Left ventricle myocardium superior (tissue), 1 donor: Measurements from ENCODE around the gene SMYD4. TPM values are rescaled to one million over a fixed set of nuclear protein-coding genes. Genes with fewer than 3 reads are reported as not detected.
A peak's percentile ranks its signal among the peaks of the same experiment; 100 is the strongest.
"Not testable (repeated sequence)": the region's sequence is repeated elsewhere in the genome, so short reads cannot be mapped to it uniquely, and the experiment has no call there.

ENCODE experiments used
- ATAC-seq: fragments of 200-7000 bp; cut with Tn5 transposase; one replicate; pipeline ENCODE4 v1.9.1; 2020; ENCODE audit warnings: mild to moderate bottlenecking, moderate library complexity
- DNase-seq: peaks from one replicate; pipeline ENCODE4 v3.0.0-alpha.2; 2020
- intact Hi-C: fragments of 100-400 bp; cut with micrococcal nuclease; formaldehyde crosslinking; loops from one replicate; pipeline ENCODE4 v1.11.0; 2022
- long read RNA-seq: library from polyadenylated mRNA; unstranded; transcript quantifications from one replicate; pipeline ENCODE4 v2.0.0, GENCODE V29; 2021
- total RNA-seq: library from RNA; stranded (reverse); fragmentation: NEBNext Ultra II Directional; extraction: Animal tissue kit (Norgen Biotek cat#: 25700); gene quantifications from one replicate; pipeline ENCODE4 v1.2.1, GENCODE V29; 2021
- donor health status: DM: no; HTN: yes; CAD: no; lungs with severe emphysema.

SMYD4 gene
- total RNA-seq, result 6.9 TPM
- long read RNA-seq, full-length matches to known transcripts, result 9 of 11 reads
- long read RNA-seq, partial matches to known transcripts, result 1 of 11 reads
- long read RNA-seq, other reads (novel, unspliced or antisense), result 1 of 11 reads

- intact Hi-C loops, result loop anchor here (2.0 kb wide), 1 partner anchor 43 kb away; no protein-coding TSS in a partner anchor
- ATAC-seq (peak; percentile 100), DNase-seq (peak; percentile 95)
These were observed at the start of gene SMYD4, which contains the start of gene RPA1 for GRCh38 chr17:1829592-1830257. TSS of gene SMYD4 (minus strand) at chr17:1829902. CDS start at chr17:1827994, 1,908 bp downstream. TSS of gene RPA1 (plus strand) at chr17:1830005. CDS start at chr17:1830094, 89 bp downstream.

- intact Hi-C loops, result no loop called here
- ATAC-seq (peak; percentile 71), DNase-seq (no peak)
These were observed 48.9 kb upstream of the SMYD4 start for GRCh38 chr17:1878419-1879121.

- DNase-seq, result no peak
- no peak for ATAC-seq
- intact Hi-C loops, result no loop called here
These were observed 45.9 kb upstream of the SMYD4 start for GRCh38 chr17:1875597-1875996.

- ATAC-seq (peak; percentile 52), DNase-seq (no peak)
- intact Hi-C loops, result no loop called here
These were observed 43.7 kb upstream of the SMYD4 start for GRCh38 chr17:1873418-1873817.

DNA sequence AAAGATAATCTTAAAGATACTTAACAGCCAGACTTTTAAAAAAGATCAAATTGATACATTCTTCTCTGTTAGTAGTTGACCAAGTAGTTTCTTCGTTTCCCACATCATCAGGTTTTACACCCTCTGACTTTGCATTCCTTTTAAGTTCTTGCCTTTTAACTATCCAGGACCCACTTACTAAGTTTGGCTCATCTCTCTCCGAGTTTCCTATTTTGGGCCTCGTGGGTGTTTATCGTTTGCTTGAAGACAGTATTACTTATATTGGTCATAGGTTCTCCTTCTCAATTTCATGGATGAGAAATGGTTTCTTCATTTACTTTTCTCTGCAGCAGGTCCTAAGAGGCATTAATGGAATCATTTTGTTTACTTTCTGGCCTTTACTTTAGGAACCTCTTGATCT lies 43.3 kb upstream of the SMYD4 start:
- intact Hi-C loops, result no loop called here
- no peak for DNase-seq
- ATAC-seq, result no peak

DNA sequence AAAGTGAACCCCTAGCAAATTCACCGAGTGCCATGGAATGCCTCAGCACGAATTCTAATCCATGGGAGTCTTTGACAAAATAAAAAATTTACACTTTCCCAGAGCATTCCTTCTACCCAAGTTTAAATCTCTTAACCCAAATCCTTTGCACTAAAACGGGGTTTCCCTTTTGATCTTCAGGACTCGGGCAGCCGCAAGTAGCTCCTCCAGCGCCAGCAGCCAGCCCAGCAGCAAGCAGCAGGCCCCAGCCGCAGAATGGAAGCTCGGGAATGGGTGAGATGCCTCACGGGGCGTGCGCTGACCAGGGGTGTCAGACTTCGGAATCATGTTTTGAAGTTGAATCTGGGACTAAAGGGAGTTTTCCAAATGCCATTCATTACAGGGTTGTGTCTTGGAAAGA lies 42.6 kb upstream of the SMYD4 start:
- DNase-seq (no peak), ATAC-seq (no peak)
- intact Hi-C loops, result no loop called here

DNA sequence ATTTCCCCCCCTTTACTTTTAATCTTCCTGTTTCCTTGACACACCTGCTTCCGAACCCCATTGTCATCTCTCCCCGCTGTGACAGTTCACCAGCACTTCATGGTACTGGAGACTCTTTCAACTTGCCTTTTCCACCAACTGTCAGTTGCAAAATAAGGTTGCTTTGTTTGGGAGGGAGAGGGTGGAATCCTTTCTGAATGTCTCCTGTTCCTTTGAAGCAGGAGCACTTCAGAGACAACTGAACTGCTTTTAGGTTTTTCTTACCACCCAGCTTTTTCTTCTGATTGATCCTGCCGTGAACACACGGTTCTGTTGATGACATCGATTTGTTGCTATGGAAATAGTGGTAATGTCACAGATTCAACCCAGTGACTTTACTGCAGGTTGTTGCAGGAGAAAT lies 42.1 kb upstream of the SMYD4 start:
- intact Hi-C loops, result no loop called here
- ATAC-seq, result no peak

GRCh38 chr17:1870592-1870991 lies 40.9 kb upstream of the SMYD4 start:
- intact Hi-C loops, result no loop called here
- no peak for DNase-seq
- no peak for ATAC-seq

More for the DNA sequence above, 42.1 kb upstream of the SMYD4 start:
- no peak for DNase-seq

- intact Hi-C loops, result no loop called here
- DNase-seq (no peak), ATAC-seq (no peak)
These were observed 38.4 kb upstream of the SMYD4 start for GRCh38 chr17:1868090-1868489.

DNA sequence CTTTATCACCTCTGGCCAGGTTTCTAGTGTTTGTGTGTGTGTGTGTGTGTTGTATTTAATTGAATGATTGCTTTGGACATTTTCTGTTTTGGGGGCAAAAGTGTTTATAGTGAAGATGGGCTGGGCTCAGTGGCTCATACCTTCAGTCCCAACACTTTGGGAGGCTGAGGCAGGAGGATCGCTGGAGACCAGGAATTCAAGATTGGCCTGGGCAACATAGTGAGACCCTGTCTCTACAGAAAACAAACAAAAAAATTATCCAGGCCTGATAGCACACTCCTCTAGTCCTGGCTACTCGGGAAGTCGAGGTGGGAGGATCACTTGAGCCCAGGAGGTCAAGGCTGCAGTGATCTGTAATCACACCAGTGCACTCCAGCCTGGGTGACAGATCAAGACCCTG lies 37.6 kb upstream of the SMYD4 start:
- ATAC-seq, result no peak
- no peak for DNase-seq

DNA sequence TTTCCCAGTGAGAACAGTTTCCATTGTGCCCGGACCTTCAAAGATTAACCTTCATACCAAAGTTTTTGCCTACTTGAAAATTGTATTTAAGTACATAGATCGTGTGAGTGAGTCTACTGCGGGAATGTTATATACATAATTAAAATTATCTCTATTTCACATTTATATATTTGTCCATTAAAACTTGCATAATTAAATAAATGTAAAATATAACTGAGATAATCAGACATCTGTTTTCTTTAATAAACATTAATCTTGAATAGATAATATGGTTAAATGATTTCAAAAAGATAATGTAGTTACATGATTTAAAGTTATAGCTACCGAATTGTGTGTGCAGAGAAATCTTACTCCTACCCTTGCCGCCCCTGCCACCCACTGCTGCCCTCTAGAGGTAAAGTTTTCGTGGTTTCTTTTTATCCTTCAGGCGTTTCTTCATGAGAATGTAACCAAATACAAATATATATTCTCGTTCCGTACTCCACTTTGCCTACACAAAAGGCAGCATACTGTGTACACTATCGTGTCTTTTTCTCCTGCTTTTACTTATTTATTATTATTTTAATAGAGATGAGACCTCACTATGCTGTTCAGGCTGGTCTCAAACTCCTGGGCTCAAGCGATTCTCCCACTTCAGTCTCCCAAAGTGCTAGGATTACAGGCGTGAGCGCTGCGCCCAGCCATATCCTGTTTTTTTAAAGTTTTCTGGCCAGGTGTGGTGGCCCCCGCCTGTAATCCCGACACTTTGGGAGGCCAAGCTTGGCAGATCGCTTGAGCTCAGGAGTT lies 35.7 kb upstream of the SMYD4 start:
- DNase-seq (no peak), ATAC-seq (peak; percentile 31)
- intact Hi-C loops, result no loop called here

More for the DNA sequence above, 37.6 kb upstream of the SMYD4 start:
- intact Hi-C loops, result no loop called here

- ATAC-seq (peak; percentile 74), DNase-seq (peak; percentile 50)
- intact Hi-C loops, result no loop called here
These were observed 31.8 kb upstream of the SMYD4 start for GRCh38 chr17:1861391-1862010.

DNA sequence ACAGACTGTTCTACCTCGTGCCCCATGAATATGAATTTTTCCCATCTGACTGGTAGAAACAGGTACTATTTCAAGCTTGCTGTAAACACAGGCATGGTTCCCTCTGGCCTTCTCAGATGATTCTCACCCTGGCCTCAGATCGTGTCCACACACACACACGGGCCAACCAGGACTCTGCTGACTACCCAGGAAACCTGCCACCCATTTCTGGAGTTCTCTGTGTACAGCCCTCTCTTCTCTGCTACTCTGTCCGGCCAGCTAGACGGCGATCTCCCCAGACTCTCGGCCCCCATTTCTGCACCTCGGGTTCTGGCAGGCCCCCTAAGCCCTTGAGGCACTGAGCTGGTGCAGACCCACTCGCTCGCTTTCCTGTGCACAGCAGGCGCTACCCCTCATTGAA lies 31.3 kb upstream of the SMYD4 start:
- intact Hi-C loops, result no loop called here
- DNase-seq (no peak), ATAC-seq (peak; percentile 66)

DNA sequence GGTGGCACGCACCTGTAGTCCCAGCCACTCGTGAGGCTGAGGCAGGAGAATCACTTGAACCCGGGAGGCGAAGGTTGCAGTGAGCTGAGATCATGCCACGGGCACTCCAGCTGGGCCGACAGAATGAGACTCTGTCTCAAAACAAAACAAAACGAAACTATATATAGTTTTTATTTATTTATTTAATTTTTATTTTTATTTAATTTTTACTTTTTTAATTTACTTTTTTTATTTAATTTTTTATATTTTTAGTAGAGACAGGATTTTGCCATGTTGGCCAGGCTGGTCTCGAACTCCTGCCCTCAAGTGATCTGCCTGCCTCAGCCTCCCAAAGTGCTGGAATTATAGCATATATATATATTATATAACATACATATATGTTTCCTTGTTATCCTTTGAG lies 26.8 kb upstream of the SMYD4 start:
- ATAC-seq, intact Hi-C loops, DNase-seq: not testable (repeated sequence)

DNA sequence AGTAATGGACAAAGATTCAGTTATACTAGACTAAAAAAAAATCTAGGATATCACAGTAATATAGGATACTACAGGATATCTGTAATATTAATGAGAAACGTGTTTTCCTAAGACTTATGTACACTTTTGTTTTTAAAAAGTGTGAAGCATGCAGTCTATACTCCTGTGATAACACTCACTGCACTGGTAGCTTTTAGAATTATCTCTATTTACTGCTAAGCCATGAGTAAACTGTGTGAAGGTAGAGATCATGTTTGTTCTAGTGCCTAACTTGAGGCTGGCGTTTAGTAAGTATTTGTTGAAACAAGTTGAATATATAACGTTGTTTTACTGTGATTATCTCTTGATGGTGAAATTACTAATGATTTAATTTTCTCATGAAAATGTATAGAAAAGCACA lies 24.0 kb upstream of the SMYD4 start:
- DNase-seq, result no peak
- intact Hi-C loops, result no loop called here
- no peak for ATAC-seq

DNA sequence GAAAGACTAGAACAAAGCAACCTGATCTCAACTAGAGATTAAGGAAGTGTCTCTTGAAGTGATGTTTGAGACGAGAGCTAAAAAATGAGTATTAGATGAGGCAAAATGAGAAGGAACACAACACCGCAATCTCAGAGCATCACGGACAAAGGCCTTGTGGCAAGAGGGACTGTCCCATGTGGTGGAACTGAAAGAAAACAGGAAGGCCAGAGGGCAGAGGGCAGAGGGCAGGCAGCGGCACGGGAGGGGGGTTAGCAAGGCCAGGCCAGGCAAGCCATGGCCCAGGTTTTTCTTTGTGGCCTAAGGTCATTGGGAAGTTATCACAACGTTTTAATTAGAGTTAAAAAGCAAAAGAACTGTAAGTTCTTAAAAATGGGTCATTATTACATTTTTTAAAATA lies 22.6 kb upstream of the SMYD4 start:
- DNase-seq (no peak), ATAC-seq (no peak)
- intact Hi-C loops, result no loop called here

DNA sequence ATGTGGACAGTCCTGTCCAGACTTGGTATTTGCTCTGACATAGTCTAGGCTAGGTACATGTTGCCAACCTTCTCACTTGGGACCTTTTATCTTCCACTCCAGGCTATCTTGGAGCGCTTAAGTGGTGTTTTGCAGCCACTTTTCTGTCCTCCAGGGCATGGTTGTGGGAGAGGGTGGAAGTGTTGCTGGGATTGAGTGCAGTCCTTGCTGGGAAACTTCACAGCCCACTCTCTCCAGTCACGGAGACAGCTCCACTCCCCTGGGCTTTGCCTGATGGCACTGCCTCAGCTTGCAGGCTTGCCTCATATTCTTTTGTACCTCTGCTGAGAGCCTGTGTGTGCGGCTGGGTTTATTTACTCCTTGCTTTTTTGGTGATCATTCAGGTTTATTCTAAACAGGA lies 17.5 kb upstream of the SMYD4 start:
- intact Hi-C loops, result no loop called here
- DNase-seq (peak; percentile 67), ATAC-seq (peak; percentile 97)

- ATAC-seq (peak; percentile 21), DNase-seq (no peak)
- intact Hi-C loops, result no loop called here
These were observed 14.2 kb upstream of the SMYD4 start for GRCh38 chr17:1843947-1844346.

- ATAC-seq (no peak), DNase-seq (no peak)
- intact Hi-C loops, result no loop called here
These were observed 9.8 kb upstream of the SMYD4 start for GRCh38 chr17:1839516-1839915.
